GM19035 (cell line): ENCODE measurements around the gene INTS7.
"Not testable (repeated sequence)": the region's sequence is repeated elsewhere in the genome, so short reads cannot be mapped to it uniquely, and the experiment has no call there.

Experiments used
- ATAC-seq: cut with Tn5 transposase; IDR thresholded peaks from one replicate; pipeline ENCODE4 v1.9.1; 2021; ENCODE audit not compliant: unreplicated experiment

The INTS7 gene

DNA sequence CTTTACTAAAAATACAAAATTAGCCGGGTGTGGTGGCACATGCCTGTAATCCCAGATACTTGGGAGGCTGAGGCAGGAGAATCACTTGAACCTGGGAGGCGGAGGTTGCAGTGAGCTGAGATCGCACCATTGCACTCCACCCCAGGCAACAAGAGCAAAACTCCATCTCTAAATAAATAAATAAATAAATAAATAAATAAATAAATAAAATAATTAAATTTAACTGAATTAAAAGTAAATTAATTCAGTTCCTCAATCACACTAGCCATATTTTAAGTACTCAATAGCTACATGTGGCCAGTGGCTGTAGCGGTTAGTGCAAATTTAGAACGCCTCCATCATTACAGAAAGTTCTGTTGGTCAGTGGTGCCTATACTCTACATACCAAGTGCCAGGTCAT, 97.9 kb downstream of the INTS7 start:
- not testable (repeated sequence) for ATAC-seq

DNA sequence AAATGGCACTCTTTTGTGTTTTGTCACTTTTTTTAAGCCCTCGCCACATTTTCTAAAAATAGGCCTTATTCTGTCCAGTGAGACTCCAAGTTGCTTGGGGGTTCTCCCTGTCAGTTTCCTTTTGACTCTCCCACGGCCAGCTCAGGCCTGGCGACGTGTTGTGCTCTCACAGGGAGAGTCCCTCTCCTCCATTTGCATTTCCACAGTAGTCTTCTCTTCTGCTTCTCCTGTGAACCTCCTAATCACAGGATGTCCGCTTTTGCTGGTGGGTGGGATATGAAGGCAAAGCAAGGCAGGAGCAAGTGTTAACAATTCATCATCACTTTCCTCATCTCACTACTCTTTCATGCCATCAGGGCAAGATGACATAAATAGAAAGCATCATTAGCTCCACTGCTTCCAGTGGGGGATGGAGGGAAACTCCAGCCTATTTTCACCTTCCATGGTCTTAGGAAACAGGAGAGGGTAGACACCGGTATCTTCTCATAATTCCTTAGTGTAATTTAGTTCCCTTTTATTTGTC, 99.8 kb downstream of the INTS7 start:
- ATAC-seq: peak; percentile 76

DNA sequence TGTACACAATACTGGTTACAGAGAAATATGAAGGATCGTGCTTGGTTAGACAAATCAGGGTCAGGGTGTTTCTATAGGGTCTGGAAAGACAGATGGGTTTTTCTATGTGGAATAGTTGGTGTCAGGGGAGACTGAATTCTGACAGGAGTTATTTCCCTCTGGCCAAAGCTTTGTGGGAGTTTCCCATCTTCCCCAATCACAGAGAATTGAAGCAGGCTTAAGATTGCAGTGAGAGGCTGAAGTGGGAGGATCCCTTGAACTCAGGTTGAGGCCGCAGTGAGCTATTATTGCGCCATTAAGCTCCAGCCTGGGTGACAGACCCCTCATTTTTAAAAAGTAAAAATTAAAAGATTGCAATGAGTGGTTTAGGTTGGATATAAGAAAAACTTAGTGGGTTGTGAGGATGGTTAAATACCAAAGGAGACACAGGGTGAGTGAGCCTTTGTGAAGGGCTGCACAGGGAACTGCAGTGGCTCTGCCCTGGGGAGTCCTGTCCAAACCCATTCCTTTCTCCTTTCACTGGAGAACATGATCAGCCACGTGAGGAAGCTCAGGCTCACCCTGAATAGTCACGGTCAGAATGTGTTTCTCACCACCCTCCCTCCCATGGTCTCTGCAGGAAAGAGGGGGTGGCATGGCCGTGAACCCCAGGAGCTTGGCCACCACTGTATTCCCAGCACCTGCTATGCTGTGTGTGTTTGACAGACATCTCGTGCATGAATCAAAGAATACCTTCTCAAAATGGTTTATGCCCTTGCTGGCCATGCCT, 101.2 kb downstream of the INTS7 start:
- ATAC-seq: no peak

DNA sequence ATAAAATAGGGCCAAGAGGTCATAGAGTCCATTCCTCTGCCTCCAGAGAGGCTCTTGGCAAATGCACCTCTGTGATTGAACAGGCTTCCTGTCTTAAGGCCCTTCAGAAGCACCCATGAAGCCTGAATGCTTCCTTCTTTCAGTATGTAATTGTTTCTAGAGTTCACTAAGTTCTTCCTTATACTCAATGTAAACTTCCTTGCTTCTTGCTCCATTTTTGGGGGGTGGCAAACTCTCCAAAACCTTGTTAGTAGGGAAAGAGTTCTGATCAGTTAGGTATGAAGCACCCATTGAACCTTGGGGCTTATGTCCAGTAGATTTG, 102.5 kb downstream of the INTS7 start:
- no peak for ATAC-seq

DNA sequence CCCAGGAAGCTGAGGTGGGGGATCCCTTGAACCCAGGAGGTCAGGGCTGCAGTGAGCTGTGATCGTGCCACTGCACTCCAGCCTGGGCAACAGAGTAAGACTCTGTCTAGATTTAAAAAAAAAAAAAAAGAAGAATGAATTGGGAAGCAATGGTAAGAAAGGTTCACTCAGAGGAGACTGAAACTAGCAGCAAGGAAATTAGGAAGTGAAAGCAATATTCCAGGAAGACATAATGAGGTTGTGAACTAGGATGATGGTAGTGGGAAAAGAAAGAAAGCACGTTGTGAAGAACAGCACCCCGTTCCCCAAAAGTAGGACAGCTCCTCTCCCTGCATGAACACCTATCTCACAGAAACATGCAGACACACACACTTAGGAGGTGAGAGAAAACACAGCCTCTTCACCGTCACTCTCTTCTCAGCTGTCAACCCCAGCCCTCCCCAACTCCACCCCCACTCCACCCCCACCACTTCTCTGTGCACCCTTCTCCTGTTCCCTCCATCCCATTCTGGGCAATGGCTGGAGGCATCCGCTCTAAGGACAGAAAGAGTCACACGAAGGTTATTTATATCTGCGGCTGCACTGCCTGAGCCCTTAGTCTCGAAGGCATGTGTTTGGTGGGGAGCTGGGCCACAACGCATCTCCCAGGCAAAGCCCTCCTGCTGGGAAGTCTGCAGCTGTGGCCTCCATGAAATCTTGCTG, 103.0 kb downstream of the INTS7 start:
- no peak for ATAC-seq

DNA sequence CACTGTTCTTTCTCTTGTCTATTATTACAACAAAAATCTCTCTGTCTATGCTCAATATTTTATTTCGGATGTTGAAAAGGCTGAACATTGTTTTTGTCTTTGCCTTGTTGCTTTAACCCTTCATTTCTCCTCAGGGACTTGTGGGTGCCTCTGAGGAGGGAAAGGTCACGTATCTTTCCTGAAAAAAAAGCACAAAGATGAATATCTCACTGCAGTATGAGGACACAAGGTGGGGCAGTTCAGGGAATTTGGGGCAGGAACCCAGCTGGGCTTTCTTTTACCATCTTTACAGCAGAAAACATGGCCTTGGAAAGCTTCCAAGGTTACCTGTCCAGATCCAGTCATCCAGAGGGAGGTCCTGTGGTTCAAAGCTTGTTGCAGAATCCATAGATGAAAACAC, 105.7 kb downstream of the INTS7 start:
- no peak for ATAC-seq

DNA sequence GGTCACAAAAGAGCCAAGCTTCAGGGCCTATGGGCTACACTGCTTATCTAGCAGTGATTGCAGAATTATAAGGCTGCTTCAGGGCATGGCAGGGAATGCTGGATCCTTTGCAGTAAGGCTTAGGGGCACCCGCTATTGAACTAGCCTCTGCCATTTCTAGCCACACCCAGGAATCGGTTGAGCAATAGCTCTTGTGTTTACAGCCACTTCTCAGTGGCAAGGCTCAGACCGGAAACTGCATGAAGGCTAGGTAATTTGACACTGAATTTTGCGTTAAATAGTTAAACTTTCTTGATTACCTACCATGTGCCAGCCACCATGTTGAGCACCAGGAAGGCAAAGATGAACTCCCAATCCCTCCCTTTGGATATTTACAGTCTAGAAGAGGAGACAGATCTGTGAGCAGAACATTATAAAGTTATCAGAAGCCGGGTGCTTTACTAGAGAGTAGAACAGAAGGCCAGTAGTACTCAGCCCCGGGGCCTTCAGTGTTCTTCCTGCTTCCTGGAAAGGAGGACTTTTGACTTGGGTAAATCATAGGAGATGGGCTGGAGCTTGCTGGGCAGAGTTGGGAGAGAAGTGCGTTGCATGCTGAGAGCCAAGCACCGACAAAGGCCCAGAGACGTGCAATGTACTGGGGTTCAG, 106.2 kb downstream of the INTS7 start:
- ATAC-seq: no peak

DNA sequence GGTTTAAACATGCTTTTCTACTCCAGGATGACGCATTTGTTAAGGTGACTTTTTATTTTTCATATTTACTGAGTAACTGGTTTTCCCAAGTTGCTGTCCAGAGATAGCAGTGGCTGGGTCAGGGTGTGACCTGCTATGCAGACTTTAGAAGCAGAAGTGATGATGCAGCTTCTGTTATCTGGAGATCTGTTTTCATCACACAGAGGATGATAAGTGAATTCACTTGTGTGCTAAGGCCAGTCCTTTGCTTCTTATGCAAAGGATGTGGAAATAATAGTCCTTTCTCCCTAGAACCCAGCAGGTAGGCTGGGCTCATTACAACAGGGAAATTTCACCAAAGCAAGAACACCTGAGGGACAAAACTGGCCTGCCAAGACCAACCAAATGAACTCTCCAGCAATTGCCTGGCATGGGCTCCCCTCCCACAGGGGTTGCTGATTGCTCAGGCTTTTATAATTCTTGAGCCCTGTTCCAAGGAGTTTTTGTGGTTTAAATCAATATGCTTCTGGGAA, 107.0 kb downstream of the INTS7 start:
- ATAC-seq: no peak

DNA sequence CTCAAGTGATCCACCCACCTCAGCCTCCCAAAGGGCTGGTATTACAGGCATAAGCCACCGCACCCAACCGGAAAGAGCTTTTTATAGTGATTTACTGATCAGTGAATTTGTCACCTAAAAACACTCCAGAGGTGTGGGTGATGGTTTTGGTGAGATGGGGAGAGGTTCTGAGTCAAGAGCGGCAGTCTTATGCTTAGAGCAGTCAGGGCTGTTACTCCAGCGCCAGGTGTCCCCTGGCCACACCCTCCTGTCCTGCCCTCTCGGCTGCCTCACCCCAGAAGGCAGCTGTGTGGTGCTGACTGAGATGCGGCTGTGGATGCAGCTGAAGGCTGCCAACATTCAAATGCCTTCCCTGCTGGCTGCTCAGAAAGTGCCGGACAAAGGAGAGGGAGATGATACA, 110.3 kb downstream of the INTS7 start:
- ATAC-seq: no peak

DNA sequence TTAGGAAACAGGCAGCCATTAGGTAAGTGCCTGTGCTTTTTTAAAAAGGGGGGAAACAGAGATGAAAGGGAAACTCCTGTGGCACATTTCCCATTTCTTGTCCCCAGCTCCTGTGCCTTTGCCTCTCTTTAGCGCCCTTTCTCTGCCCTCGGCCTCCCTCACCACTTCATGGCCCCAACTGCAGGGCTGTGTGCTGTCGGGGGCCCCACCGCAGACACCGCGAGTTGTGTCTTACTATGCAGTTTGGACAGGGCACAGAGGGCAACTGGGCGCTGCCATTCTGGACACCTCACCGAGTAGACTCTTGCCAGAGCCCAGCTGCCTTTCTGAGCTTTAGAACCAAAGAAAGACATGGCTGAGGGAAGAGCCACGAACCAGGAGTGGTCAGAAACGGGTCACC, 111.1 kb downstream of the INTS7 start:
- no peak for ATAC-seq

DNA sequence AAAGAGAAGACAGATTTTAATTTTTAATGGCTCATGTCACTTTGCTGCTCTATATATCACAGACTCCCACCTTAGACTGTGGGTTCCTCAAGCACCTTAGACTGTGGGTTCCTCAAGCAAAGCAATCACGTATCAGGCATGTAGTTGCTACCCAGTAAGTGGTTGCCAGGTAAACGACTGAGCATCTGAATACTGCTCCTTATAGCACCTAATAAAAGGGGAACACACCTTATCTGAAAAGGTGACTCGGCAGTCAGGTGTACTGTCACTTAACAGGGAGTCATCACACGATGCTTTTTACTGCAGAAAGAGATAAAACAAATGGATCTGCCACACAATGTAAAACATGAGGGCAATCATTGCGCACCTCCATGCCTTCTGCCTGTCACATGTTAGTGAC, 112.3 kb downstream of the INTS7 start:
- ATAC-seq: no peak

DNA sequence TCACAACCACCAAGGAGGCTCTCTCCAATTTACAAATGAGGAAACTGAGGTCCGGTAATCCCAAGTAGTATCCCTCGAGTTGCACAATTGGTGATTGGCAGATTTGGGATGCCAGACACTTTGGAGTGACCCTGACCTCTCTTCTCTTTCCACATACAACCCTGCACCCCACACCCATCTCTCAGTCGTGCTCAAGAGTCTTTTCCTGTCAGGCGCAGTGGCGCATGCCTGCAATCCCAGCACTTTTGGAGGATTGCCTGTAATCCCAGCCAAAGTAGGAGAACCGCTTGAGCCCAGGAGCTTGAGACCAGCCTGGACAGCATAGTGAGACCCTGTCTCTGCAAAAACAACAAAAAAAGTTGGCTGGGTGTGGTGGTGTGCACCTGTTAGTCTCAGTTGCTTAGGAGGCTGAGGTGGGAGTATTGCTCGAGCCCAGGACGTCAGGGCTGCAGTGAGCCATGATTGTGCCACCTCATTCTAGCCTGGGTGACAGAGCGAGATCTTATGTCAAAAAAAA, 113.7 kb downstream of the INTS7 start:
- no peak for ATAC-seq

DNA sequence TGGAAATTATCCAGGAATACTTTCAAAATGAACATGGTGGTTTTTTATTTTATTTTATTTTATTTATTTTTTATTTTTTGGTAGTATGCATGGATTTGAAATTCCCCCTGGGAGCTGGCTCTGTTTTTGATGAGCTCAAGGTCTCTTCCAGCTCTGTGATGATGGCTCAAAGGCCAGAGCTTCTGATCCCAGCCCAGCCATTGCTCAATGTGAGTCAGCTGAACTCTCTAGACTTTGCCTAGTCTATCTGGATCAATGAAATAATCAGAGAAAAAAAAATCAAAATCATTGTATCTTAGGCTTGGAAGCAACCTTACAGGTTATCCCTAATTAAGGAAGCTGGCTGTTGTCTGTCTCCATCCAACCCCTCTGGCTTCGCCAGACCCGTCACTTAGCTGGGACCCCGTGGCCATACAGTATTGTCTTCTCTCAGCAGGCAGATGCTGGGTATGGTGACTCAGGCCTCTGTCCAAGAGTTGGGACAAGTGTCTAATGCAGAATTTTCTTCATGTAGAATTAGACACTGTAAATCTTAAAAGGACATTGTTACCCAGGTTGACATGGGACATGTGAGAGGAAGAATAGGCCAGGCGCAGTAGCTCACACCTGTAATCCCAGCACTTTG, 114.6 kb downstream of the INTS7 start:
- ATAC-seq: no peak

DNA sequence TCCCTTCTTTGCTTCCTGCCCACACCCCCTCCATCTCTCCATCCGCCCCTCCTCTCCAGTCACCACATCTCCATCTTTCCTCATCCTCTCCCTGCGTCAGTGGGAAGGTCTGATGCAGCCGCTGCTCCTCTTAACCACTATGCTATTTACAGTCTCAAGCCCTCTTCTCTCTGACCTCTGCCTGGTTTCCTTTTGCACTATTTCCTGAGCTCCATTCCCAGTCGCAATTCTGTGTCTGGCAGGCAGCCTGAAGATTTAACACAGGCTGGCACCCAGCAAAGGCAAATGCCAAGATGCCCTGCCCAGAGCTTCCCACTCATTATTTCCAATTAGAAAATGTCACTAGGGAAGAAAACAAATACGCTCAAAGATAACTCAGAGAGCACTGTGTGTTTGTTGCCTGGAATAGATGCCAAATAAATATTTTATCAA, 115.2 kb downstream of the INTS7 start:
- no peak for ATAC-seq

DNA sequence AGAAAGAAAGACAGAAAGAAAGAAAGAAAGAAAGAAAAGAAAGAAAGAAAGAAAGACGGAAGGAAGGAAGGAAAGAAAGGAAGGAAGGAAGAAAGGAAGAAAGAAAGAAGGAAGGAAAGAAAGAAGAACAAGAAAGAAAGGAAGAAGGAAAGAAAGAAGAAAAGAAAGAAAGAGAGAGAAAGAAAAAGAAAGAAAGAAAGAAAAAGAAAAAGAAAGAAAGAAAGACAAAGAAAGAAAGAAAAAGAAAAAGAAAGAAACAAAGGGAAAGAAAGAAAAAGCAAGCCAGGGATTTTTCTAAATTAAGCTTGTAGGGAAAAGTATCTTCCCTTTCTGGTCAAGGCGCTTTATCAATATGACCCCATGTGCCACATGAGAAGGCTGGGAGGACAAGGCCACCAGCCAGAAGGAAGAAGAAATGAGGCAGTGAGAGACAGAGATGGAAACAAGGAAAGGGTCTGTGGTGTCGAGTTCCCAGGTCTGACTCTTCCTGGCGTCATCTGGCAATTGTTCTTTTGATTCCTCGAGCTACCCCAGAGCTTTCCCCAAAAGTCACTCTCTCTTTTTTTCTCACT, 116.4 kb downstream of the INTS7 start:
- no peak for ATAC-seq

DNA sequence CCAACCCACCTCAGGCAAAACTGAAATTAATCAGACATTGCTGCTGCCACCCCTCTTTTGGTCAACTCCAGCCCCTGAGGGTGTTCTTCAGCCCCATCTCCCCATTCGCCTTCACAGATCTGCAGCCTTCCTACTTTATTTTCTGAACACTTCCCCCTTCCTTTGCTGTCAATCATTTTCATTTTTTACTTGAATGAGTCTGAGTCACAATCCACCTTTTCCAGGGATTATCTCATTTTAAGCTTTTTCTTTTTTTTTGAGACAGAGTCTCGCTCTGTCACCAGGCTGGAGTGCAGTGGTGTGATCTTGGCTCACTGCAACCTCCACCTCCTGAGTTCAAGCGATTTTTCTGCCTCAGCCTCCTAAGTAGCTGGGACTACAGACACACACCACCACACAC, 118.9 kb downstream of the INTS7 start:
- ATAC-seq: not testable (repeated sequence)

DNA sequence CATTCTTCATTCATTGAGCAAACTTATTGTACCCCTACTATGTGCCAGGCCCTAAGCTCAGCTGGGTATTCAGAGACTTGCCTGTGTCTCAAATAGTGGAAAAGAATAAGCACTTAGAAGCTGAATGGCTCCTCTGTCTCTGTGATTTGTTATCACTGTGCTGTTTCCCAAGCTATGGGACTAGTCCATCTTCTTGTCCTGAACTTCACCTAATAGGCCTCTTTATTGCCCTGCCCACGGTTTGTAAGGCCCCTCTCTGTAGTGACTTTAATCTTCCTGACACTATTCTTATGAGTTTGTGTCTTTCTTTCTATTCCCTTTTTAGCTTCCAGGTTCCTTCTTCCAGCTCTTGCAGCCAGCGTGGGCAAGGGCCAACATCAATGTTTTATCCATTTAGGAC, 119.4 kb downstream of the INTS7 start:
- ATAC-seq: no peak

DNA sequence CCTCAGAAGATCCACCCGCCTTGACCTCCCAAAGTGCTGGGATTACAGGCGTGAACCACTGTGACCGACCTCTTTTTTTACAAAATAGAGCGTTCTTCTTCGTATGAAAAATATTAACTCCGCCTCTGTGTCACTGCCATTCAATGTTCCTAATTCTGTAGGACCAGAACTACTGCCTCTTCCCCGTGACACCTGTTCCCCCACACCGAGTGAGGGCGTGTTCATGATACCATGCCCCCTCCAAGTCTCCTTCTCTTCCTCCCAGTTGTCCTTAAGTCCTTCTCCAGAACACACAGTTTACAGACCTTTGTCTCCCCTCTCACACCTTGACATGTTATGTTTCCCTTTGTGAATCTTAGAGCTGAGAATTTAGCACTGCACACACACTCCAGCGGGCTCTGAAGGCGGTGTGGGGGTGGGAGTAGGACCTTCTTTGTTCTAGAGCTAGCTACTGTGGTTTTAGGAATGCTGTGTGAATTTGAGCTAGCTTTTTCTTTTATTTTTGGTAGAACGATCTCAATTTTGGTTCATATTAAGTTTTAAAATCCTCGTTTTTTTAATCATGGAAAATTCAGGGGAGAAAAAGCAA, 122.4 kb downstream of the INTS7 start:
- ATAC-seq: no peak

DNA sequence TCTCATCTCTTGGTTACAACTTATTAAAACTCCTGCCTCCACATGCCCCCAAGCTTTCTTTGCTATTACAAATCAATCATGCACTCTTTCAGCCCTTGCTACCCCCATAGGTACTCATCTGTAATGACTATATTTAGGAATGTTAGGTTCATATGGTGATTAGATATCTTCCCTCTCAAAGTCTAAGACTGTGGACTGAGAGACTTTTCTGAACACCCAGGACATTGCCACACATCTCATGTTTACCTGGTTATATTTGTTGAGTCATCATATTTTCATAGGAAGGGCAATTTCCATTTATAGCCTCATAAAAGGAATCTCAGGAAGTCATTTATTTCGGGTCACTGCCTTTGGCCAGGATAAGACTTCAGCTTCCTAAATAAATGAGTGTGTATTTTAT, 123.3 kb downstream of the INTS7 start:
- ATAC-seq: no peak

DNA sequence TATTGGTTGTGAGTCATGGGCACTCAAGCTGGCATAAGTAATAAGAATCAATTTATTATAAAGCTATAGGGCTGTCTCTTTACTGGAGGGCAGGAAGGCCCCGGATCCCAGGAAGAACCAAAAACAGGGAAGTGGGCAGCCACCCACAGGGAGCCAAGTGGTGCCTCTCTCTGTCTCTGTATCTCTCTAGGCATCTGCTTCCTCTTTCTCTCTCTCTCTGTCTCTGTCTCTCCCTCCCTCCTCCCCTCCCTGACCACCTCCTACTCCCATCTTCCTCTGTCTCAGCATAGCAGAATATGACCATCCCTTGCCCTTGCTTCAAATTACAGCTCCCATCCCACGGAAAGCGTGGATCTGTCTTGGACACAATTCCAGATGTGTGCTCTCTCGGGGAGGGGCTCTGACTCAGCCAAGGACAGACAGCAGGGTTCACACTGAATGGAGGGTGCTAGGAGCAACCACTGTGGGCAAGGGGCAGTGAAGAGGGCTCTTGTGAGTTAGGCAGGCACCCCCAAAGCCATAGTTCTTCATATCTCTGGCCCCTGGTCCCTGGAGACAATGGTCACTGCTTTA, 124.4 kb downstream of the INTS7 start:
- ATAC-seq: no peak
